ENCODE data around the gene DCLK1. TPM values are rescaled to one million over a fixed set of nuclear protein-coding genes. Genes with fewer than 3 reads are reported as not detected.

The DCLK1 gene
- total and polyA plus RNA-seq, 2 donors (not counting 1 experiment from before 2014, with no cell fraction given) = 0.56 to 6.3 TPM

- TF ChIP-seq, protein P1, sequence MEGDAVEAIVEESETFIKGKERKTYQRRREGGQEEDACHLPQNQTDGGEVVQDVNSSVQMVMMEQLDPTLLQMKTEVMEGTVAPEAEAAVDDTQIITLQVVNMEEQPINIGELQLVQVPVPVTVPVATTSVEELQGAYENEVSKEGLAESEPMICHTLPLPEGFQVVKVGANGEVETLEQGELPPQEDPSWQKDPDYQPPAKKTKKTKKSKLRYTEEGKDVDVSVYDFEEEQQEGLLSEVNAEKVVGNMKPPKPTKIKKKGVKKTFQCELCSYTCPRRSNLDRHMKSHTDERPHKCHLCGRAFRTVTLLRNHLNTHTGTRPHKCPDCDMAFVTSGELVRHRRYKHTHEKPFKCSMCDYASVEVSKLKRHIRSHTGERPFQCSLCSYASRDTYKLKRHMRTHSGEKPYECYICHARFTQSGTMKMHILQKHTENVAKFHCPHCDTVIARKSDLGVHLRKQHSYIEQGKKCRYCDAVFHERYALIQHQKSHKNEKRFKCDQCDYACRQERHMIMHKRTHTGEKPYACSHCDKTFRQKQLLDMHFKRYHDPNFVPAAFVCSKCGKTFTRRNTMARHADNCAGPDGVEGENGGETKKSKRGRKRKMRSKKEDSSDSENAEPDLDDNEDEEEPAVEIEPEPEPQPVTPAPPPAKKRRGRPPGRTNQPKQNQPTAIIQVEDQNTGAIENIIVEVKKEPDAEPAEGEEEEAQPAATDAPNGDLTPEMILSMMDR (conservative IDR thresholded peaks at IDR 0.05 in 1 of 2, IDR thresholded peaks at IDR 0.05 in 1 of 2; ENCODE audit: low read depth in 1 of 2, low read length in 2 of 2) = no peak
- no peak for TF ChIP-seq EZH2 (IDR thresholded peaks at IDR 0.05; ENCODE audit: low read length, missing control alignments)
- no peaks in the 10 kb centered on the region for H3K9me3 ChIP-seq (ENCODE audit: control insufficient read depth, insufficient read depth, low read depth, low read length)
- H3K27me3 ChIP-seq (ENCODE audit: control insufficient read depth, insufficient read depth, low read length) = peaks cover 9% of the 10 kb centered on the region
- H4K20me1 ChIP-seq (ENCODE audit: control insufficient read depth, extremely low read depth, insufficient read depth, low read length) = no peaks in the 10 kb centered on the region
- H3K36me3 ChIP-seq (ENCODE audit: control insufficient read depth, insufficient read depth, low read length) = no peaks in the 10 kb centered on the region
- no peak overlapping the region for H3K9ac ChIP-seq (ENCODE audit: insufficient read depth, low read length)
- no peaks in the 10 kb centered on the region for H3K4me1 ChIP-seq (ENCODE audit: control insufficient read depth, extremely low read depth, insufficient read depth, low read length)
- peak overlapping the region in 1 of 4 experiments; percentile 68 for H3K4me3 ChIP-seq (replicated peaks in 1 of 4; ENCODE audit: control extremely low read depth in 1 of 4, insufficient read depth in 1 of 4, low read depth in 3 of 4, low read length in 4 of 4)
- no peaks in the 10 kb centered on the region for H3K79me2 ChIP-seq (ENCODE audit: control insufficient read depth, insufficient read depth, low read length)
- no peak overlapping the region for H3K27ac ChIP-seq (ENCODE audit: insufficient read depth, low read length)
- no peak overlapping the region for H3K4me2 ChIP-seq (ENCODE audit: extremely low read depth, insufficient read depth, low read length)
- DNase-seq (ENCODE audit: low read depth in 2 of 2) = no peak
- H2AFZ ChIP-seq (ENCODE audit: low read length) = no peak overlapping the region
These were observed 1.6 kb downstream of the DCLK1 start for GRCh38 chr13:36129539-36129938.

DNA sequence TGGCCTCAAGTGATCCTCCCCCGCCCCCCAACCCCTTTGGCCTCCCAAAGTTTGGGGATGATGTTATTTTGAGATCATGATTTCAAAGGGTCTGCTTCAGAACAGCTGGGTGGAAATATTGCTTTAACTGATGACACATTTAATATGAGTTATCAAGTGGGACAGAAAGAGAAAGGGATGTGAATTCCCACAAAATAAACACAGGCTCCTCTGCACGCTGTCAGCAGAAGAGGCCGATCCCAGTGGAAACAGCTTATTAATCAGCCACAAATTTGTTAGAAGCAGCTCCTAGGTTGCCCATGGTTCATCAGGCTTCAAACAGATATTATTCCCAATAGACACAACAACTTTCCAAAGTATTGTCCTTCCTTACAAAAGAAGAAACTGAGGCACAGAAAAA is 4.7 kb downstream of the DCLK1 start:
- Histone ChIP-seq H3K4me1 (ENCODE audit: control insufficient read depth, extremely low read depth, insufficient read depth, low read length) (no peaks in the 10 kb centered on the region), H3K4me2 (ENCODE audit: extremely low read depth, insufficient read depth, low read length) (no peak overlapping the region), H3K9me3 (ENCODE audit: control insufficient read depth, insufficient read depth, low read depth, low read length) (no peaks in the 10 kb centered on the region), H2AFZ (ENCODE audit: low read length) (no peak overlapping the region), H3K4me3 (replicated peaks in 1 of 4; ENCODE audit: control extremely low read depth in 1 of 4, insufficient read depth in 1 of 4, low read depth in 3 of 4, low read length in 4 of 4) (no peak overlapping the region), H3K79me2 (ENCODE audit: control insufficient read depth, insufficient read depth, low read length) (no peaks in the 10 kb centered on the region), H3K9ac (ENCODE audit: insufficient read depth, low read length) (no peak overlapping the region), H3K36me3 (ENCODE audit: control insufficient read depth, insufficient read depth, low read length) (no peaks in the 10 kb centered on the region), H3K27ac (ENCODE audit: insufficient read depth, low read length) (no peak overlapping the region), H4K20me1 (ENCODE audit: control insufficient read depth, extremely low read depth, insufficient read depth, low read length) (no peaks in the 10 kb centered on the region), H3K27me3 (ENCODE audit: control insufficient read depth, insufficient read depth, low read length) (peaks cover 3% of the 10 kb centered on the region)
- TF ChIP-seq EZH2 (IDR thresholded peaks at IDR 0.05; ENCODE audit: low read length, missing control alignments) = no peak
- TF ChIP-seq, protein P1 (conservative IDR thresholded peaks at IDR 0.05 in 1 of 2, IDR thresholded peaks at IDR 0.05 in 1 of 2; ENCODE audit: low read depth in 1 of 2, low read length in 2 of 2) = no peak
- DNase-seq (ENCODE audit: low read depth in 2 of 2) = peak in 1 of 2 donors; percentile 51

DNA sequence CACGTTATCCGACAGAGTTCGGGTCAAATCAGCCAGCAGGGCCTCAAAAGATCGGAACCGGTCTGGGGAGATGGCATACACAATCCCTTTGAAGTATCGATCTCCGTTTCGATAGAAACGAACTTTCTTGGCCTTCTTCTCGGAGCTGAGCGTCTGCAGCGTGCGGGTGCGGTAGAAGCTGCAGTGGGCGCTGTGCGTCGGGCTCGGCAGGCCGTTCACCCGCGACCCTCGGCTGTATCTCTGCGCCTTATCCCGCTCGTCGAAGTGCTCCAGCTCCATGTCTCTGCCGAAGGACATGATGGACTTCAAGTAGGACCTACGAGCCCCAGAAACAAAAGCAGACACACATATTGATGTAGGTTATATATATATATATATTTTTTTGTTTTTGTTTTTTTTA is 5.3 kb downstream of the DCLK1 start:
- H3K27ac ChIP-seq (ENCODE audit: insufficient read depth, low read length) = no peak overlapping the region
- no peak overlapping the region for H2AFZ ChIP-seq (ENCODE audit: low read length)
- H3K4me1 ChIP-seq (ENCODE audit: control insufficient read depth, extremely low read depth, insufficient read depth, low read length) = no peaks in the 10 kb centered on the region
- DNase-seq (ENCODE audit: low read depth in 2 of 2) = no peak
- H3K4me2 ChIP-seq (ENCODE audit: extremely low read depth, insufficient read depth, low read length) = no peak overlapping the region
- TF ChIP-seq, protein P1 (conservative IDR thresholded peaks at IDR 0.05 in 1 of 2, IDR thresholded peaks at IDR 0.05 in 1 of 2; ENCODE audit: low read depth in 1 of 2, low read length in 2 of 2) = no peak
- no peak for TF ChIP-seq EZH2 (IDR thresholded peaks at IDR 0.05; ENCODE audit: low read length, missing control alignments)
- H4K20me1 ChIP-seq (ENCODE audit: control insufficient read depth, extremely low read depth, insufficient read depth, low read length) = no peaks in the 10 kb centered on the region
- no peak overlapping the region for H3K4me3 ChIP-seq (replicated peaks in 1 of 4; ENCODE audit: control extremely low read depth in 1 of 4, insufficient read depth in 1 of 4, low read depth in 3 of 4, low read length in 4 of 4)
- no peaks in the 10 kb centered on the region for H3K36me3 ChIP-seq (ENCODE audit: control insufficient read depth, insufficient read depth, low read length)
- H3K27me3 ChIP-seq (ENCODE audit: control insufficient read depth, insufficient read depth, low read length) = peaks cover 2% of the 10 kb centered on the region
- H3K79me2 ChIP-seq (ENCODE audit: control insufficient read depth, insufficient read depth, low read length) = no peaks in the 10 kb centered on the region
- no peak overlapping the region for H3K9ac ChIP-seq (ENCODE audit: insufficient read depth, low read length)
- no peaks in the 10 kb centered on the region for H3K9me3 ChIP-seq (ENCODE audit: control insufficient read depth, insufficient read depth, low read depth, low read length)
